CD4-positive, alpha-beta T cell treated with Interleukin-6 at 100 ng/mL for 8 hours (primary cell): Measurements from ENCODE around the gene LYAR.

Source experiments
- DNase-seq: peaks from one replicate; pipeline ENCODE4 v3.0.0-alpha.2; 2020; ENCODE audit warnings: mixed read lengths, low spot score

LYAR gene

DNA sequence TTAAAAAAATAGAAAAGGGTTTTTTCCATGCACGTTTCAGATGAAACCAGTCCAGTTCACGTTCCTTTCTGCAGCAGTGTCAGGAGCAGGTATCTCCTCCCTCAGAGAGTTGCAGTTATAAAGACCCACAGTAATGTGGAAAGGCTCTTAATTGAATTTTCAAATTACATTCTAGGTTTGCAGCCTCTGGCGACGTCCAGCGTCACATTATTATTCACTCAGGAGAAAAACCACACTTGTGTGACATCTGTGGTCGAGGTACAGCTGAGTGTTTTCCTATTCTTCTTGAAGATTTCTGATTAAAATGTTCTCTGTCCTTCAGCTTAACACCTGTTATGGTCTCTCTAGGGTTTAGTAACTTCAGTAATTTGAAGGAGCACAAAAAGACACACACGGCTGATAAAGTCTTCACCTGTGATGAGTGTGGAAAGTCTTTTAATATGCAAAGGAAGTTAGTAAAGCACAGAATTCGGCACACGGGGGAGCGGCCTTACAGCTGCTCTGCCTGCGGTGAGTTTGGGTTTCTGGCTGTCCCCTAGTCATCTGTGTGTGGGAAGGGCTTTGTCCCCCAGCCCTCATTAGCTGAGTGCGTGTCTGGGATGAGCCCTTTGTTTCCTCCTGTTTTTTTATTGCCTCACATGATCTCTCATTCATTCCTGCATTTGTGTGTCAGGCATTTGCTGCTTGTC, 25.7 kb upstream of the LYAR start:
- no peak for DNase-seq

DNA sequence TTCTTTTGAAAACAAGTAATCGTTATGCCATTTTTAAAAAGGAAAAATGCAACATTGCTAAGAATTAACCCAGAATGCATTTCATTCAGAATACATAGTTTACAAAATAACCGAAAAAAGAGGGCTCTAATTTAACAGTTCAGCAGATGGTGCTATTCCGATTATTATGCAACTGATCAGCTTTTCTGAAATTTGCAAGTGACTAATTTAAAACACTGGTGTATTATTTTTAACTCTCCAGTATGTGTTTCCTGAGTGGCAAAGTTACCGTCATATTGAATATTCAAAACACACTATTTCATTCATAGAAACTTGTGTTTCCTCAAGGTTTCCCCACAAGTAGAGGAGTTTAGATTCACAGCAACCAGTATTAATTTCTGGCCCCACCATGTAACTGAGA, 21.2 kb upstream of the LYAR start:
- no peak for DNase-seq

DNA sequence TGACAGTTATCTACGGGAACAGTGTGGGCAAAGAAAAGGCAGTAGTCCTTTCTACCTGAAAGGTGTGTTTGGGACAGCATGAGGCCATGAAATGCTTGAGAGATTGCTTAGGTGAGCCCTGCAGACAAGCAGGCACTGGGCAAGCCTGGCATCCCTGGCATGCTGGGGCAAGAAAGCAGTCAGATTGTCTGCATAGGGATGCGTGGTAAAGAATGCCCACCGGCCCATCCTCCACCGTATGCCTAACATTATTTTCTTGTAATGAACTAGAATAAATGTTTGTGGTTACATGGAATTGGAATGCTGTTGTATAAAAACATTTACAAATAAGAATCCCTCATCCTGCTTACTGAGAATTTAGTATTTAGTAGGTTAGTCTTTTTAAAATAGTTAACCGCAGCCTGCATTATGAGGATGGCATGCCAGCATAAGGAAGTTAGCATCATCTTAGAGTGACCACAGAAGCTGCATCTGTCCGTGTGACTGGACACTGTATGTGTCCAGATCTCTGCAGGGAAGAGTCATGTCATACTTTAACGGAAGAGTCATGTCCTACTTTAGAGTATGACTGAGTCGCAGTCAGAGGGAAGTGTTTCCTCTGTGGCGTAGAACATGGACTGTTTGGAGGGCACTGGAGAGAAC, 19.0 kb upstream of the LYAR start:
- no peak for DNase-seq

DNA sequence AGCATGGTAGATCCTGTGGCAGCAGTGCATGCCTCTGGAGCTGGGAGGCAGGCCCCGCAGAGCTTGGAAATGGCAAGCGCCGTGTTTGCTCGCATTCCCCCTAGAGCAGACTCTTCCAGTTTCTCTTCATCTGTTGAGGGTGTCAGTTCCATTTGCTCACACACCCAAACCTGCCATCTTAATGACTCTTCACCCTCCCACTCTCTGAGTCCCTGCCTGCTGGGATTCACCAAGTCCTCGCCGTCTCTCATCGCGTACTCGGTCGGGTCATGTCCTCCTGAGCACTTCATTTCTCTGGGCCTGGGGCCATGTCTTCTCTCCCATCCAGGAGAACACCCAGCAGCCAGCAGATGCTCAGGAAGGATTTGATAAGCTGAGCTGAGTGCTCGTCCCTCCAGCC, 17.0 kb upstream of the LYAR start:
- no peak for DNase-seq

DNA sequence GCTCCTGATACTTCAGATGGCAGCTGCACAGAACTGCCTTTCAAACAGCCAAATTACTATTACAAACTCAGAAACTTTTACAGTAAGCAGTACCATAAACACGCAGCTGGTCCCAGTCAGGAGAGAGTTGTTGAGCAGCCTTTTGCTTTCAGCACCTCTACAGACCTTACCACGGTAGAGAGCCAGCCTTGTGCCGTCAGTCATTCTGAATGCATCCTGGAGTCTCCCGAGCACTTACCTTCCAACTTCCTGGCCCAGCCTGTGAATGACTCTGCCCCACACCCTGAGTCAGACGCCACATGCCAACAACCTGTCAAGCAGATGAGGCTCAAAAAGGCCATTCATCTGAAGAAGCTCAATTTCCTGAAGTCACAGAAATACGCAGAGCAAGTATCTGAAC, 12.5 kb upstream of the LYAR start:
- DNase-seq, result no peak

DNA sequence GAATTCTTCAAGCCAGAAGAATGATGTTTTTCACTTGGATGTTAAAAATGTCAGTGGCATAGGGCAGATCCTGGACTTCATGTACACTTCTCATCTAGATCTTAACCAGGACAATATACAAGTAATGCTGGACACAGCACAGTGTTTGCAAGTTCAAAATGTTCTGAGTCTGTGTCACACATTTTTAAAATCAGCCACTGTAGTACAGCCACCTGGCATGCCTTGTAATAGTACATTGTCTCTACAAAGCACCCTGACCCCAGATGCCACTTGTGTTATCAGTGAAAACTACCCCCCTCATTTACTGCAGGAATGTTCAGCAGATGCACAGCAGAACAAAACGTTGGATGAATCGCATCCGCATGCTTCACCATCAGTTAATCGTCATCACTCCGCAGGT, 12.0 kb upstream of the LYAR start:
- no peak for DNase-seq

DNA sequence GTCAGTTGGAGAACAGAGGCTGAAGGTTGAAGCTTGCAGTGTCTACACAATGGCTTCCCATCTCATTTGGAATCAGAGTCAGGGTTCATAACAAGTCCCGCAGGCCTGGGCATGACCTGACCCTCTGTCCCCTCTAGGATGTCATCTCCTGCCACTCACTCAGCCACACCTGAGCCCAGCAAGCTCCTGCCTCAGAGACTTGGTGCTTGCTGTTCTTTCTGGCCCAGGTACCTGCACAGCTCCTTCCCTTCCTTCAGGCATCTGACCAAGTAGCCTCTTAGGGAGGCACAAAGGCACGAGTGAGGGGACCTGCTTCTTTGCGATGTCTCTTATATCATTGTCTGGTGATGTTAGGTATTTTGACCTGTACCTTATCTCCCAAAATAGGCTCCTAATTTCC, 9.1 kb upstream of the LYAR start:
- no peak for DNase-seq

DNA sequence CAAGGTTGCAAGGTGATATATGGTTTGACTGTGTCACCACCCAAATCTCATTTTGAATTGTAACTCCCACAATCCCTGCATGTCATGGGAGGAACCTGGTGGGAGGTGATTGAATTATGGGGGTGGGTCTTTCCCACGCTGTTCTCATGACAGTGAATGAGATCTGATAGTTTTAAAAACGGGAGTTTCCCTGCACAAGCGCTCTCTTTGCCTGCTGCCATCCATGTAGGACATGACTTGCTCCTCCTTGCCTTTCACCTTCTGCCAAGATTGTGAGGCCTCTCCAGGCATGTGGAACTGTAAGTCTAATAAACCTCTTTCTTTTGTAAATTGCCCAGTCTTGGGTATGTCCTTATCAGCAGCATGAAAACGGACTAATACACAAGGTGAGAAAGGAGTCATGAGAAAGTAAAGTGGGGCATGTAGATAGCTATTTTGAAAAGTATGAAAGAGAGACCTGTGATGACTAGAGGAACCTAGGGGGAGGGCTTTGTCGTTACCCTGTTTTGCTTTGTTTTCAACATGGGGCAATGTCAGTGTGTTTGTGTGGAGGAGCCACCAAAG, 6.4 kb upstream of the LYAR start:
- no peak for DNase-seq

DNA sequence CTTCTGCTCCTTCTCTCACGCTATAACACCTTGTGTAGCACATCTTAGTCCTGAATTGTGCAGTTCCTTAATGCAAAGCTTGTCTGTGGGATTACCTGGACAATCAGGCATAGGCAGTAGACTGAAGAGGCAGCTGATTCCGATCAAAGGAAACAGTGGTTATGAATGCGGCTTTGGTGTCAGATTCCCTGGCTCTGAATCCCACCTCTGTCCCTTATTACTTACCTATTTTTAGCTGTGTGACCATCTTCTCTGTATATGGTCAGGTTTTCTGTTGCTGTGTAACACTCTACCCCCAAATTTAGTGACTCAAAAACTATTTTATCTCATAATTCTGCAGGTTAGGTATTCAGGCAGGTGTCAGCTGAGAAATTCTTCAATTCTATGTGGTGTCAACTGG, 3.3 kb upstream of the LYAR start:
- DNase-seq, result no peak

DNA sequence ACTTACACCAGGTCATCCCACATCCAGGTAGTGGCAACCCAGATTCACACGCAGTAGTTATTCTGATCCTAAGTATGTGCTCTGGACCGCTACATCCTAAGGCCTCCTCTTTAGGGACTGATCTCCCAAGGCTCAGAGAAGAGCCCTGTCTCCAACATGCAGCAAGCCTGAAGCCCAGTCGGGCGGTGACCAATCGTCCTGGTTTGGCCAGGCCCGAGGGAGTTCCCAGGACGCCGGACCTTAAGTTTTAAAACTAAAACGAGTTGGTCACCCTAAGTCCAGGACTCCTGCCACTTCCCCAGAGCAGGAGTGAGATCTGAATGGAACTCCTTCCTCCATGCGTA, 385 bp downstream of the LYAR start:
- no peak for DNase-seq

DNA sequence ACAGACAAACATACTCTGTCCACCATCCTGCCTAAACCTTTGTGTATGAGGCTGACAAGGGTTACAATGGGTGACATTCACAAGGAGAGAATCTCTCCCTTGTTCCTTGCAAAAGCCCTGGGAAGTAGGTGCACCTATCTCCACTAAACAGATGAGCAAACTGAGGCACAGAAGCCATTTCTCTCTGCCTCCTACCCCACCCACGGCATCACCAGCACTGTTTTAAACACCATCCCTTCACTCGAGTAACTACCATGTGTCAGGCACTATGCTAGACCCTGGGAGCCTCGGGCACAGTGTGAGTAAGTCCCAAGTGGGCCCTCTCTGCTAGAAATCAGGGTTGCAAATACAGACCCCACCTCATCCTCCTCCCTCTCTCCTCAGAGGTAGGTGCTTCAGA, 899 bp downstream of the LYAR start:
- DNase-seq, result no peak

DNA sequence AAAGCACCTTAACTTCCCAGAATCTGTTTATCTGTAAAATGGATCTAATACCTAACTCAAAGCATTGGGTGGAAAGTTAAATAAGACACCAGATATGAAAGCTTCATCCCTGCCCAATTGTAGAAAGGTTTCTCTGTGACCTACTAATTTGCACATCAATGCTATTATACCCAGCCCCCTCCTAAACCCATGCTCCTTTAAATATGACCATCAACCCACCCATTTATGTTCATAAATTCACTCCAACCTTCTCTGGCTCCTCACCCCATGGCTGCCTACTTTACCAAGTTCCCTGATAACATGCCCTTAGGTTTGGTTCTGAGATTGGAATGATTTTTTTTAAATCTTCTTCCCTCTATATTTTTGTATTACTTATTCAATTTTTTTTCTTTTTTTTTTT, 1.9 kb downstream of the LYAR start:
- DNase-seq, result no peak

DNA sequence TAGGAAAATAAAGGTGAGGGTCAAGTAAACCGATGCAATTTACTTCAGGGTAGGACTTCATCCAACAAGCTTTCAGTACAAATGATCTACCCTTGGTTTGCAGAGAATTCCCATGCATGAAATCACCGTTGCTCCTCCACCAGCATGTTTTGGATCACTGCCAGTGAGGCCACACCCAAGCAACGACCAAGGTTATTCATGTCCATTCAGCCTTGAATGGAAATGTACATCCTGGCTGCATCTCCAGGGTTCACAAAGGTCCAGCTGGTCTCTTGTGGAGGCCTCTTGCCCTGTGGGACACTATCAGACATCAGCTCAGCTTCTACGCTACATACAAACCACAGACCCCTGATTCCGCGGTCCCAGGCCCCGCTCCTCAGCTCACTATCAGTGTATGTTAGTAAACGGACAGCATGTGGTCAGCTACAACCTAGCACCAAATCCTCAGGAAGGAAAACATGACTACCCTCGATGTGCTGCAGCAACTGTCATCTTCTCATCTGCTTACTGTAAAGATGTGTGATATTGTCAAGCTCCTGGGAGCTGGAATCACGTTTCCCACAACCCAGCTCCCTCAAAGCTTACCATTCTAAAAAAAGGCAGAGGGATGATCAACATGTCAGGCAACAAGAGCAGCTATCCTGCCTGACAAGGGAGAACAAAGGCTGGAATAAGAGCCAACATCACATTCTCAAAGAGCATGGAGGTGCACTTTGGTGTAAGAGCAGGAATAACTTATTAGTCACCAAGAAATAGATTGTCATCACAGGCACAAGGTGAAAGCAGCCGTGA, 4.9 kb downstream of the LYAR start:
- no peak for DNase-seq

DNA sequence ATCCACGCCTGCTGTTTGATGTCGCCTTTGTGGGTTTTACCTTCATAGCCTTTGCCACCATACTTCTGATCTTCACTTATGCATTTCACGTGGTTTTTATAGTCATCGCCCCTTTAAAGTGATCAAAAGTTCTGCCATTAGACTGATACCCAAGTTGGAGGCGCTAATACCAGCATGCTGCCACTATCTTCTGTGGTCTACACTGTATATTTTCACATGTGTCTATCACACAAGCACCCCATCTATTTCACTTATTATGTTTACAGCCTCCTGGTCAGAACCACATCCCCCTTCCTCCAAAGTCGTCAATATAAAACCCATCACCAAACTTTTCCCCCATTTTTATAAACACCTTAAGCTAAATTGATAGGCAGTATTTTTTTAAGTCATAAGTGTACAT, 8.2 kb downstream of the LYAR start:
- DNase-seq, result no peak

DNA sequence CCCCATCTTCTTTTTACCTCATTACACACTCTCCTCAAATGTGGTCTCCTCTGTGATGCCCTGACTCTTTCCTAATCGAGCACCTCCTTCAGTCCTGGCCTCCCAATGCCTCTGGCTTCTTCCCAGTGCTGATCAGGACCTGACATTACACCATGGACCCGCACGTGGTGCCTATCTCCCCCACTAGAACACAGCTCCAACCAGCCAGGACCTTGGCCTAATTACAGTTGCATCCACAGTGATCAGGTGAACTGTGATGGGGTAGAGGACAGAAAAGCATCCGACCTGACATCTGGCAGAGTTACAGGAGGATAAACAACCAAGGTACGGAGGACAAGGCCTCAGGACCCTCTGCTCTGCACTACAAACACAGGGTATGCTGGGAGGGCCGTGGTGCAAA, 12.4 kb downstream of the LYAR start:
- no peak for DNase-seq

DNA sequence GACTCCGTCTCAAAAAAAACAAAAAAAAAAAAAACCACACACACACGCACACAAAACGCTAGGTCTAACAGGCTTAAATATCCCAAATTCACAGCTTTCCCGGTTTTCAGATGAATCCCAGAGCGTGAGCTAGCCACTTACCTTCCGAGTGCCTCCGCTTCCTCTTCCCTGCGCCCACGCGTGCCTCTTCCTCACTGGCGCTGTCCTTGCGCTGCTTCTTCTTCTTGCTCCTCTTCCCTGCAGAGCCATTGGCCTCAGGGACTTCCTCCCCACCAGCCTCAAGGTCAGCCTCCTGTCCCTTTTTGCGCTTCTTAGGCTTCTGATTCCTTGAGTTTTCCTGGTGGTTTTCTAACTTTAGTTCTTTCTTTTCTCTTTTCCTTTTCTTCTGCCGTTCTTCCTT, 15.7 kb downstream of the LYAR start:
- DNase-seq, result no peak

DNA sequence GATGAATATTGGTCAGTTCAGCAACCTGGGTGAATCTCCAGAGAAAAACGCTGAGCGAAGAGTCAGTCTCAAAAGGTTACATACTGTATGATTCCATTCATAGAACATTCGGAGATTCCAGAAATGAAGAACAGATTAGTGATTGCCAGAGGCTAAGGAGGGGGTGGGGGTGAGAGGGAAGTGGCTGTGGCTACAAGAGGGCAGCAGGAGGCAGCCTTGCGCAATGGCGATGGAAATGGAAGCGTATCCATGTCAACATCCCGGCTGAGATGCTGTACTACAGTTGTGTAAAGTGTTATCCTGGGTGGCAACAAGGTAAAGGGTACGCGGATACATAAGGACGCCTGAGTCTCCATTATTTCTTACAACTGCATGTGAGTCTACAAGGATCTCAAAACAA, 18.0 kb downstream of the LYAR start:
- no peak for DNase-seq

DNA sequence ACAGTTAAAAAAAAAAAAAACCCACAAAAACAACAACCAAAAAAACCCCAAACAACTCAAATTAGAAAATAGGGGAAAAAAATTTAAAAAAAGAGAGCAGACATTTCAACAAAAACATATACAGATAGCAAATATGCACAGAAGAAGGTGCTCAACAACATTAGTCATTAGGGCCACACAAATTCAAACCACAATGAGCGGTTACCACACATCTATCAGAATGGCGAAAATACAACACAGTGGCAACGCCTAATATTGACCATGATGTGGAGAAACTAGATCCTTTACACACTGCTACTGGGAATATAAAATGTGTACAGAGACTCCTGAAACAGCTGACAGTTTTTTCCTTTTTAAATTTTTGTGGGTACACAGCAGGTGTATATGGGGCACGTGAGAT, 19.4 kb downstream of the LYAR start:
- DNase-seq, result peak; percentile 14

DNA sequence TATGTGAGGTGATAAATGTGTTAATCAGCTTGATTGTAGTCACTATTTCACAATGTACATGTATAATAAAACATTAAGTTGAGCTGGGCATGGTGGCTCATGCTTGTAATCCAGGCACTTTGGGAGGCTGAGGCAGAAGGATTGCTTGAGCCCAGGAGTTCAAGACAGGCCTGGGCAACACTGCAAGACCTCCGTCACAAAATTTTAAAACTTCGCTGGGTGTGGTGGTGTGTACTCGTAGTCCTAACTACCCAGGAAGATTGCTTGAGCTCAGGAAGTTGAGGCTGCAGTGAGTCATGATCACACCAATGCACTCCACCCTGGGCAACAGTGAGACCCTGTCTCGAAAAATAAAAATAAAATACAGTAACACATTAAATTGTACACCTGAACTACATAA, 20.1 kb downstream of the LYAR start:
- DNase-seq, result peak; percentile 60

DNA sequence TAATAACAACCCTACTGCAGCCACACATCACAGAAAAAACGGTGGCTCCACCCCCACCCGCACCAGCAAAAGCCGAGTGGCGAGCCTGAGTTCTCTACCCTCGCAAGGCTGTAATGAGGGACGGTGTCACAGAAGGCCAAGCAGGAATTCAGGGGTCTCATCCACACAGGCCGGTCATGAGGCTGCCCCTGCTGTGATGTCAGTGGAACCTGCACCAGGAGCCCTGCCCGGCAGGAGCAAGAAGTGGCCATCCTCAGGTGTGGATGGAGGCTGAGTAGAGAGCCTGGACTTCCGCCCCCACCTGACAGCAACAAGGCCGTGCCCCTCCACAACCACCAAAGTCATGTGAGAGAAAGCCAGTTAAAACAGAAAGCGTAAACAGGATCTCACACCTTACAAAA, 20.6 kb downstream of the LYAR start:
- DNase-seq, result peak; percentile 61

DNA sequence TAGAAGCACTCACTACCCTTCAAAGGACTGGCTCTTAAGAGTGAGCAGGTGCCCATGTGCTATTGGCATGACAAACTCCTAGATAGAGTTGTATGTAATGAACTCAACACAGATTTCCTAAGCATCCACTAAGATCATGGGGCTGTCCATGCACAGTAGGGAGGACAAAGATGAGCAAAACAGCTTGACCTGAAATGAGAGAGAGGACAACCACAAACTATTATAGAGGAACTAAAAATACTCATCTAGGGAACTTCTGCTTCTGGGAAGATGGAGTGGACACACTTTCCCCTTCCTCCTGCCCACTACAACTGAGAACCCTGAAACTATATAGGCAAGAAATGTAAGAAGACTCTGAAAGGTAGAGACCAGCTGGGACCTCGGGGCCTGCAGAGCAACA, 21.2 kb downstream of the LYAR start:
- no peak for DNase-seq

DNA sequence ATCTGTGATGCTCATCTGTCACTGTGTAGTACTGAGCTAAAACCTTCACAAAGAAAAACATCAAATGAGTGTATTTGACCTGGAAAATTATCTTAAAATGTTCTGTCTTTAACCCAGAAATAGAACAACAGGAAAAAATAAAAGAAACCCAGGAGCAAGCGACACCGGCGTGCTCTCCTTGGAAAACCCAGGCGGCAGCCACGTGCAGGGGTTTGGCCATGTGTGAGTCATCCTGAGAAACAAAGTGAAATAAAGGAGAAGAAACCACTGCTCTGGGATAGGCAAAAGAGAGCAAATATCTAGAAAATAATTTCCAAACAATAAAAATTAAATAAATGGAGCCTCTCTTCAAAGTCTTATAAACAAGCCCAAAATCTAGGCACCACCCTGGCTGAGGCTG, 22.0 kb downstream of the LYAR start:
- no peak for DNase-seq

DNA sequence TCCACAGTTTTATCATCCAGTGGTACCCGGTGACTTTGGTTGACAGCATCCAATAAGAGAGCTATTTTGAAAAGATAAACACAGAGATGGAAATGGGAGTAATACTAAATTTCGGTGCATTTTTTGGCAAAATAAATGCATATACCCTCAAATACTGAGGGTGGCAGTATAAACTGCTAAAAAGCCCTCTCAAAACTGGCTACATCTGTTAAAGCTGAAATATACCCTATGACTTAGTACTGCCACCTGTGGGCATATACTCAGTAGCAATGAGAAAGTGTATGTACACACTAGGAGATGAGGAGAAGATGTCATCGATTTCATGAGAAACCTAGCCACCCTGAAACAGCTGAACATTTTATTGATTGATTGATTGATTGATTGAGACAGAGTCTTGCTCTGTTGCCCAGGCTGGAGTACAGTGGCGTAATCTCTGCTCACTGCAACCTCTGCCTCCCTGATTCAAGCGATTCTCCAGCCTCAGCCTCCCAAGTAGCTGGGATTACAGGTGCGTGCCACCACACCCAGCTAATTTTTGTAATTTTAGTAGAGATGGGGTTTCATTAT, 29.7 kb downstream of the LYAR start:
- DNase-seq, result peak; percentile 64
